Measurements from ENCODE around the gene GORASP2. TPM values are rescaled to one million over a fixed set of nuclear protein-coding genes. Genes with fewer than 3 reads are reported as not detected.
"Not testable (repeated sequence)": the region's sequence is repeated elsewhere in the genome, so short reads cannot be mapped to it uniquely, and the experiment has no call there.

GORASP2 gene
- polyA plus RNA-seq, 3 donors = 77.2 to 92.2 (median 84.6) TPM

DNA sequence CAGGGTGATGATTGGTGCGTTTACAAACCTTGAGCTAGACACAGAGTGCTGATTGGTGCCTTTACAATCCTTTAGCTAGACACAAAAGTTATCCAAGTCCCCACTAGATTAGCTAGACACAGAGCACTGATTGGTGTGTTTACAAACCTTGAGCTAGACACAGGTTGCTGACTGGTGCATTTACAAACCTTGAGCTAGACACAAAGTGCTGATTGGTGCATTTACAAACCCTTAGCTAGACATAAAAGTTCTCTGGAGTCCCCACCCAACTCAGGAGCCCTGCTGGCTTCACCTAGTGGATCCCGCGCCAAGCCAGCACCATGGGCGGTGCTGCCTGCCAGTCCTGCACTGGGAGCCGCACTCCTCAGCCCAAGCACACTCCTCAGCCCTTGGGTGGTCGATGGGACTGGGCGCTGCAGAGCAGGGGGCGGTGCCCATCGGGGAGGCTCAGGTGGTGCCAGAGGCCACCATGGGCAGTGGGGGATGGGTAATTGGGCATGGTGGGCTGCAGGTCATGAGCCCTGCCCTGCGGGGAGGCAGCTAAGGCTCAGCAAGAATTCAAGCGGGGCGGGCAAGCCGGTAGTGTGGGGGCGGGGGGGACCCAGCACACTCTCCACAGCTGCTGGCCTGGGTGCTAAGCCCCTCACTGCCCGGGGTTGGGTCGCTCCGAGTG is 13.9 kb upstream of the GORASP2 start:
- DNase-seq = not testable (repeated sequence)

DNA sequence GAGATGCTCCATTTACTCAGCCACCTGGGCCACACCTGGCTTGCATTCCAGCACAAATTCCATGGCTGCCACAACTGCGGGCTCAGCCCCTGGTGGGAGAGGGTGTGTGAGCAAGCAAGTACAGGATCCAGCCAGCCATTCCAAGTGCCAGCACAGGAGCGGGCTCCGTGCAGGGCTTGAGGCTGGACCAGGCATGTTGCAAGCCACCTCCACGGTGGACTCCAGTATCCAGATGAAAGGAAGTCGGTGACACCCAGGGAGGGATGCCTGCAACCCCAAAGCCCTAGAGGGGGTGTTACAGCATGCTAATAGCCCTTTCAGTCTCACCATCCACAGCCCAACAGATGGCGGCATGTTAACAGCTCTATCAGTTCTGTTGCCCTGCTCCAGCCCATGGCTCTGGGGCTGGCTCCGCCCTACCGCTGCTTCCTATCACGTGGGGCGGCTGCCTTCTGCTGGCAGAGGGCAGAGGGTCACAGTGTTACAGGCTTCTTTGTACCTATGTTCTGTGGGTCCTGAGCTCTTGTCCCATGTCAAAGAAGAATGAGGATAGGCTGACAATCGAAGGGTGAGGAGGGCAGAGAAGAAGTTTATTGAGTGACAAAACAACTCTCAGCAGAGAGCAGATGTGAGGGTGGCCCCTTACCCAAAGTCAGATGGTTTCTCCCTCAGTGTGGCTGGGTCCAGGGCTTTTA is 11.7 kb upstream of the GORASP2 start:
- DNase-seq = no peak

DNA sequence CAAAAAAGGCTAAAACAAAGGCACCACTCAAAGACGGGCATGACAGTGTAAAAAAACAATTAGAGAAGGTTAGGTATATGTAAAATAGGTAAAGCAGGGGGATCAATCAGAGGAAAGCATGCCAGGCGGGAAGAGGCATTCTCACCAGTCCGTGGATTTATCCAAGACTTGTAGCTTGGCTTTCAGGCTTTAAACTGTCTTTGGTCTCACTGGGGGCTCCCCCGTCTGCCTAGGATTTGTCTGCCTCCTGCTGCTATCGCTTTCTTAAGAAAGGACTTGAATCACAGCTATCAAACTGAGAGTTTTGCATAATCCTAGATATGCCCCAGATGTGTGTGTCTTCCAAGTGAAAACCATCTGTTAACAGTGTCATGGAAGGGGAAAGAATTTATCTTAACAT is 11.1 kb upstream of the GORASP2 start:
- no peak for DNase-seq

DNA sequence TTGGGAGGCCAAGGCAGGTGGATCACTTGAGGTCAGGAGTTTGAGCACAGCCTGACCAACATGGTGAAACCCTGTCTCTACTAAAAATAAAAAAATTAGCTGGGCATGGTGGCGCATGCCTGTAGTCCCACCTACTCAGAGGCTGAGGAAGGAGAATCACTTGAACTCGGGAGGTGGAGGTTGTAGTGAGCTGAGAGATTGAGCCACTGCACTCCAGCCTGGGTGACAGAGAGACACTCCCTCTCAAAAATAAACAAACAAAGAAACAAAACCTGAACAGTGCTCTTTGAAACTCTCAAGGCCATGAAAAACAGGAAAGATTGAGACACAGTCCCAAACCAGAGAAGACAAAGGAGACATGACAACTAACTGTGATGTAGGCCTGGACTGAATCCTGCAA is 7.2 kb upstream of the GORASP2 start:
- not testable (repeated sequence) for DNase-seq

DNA sequence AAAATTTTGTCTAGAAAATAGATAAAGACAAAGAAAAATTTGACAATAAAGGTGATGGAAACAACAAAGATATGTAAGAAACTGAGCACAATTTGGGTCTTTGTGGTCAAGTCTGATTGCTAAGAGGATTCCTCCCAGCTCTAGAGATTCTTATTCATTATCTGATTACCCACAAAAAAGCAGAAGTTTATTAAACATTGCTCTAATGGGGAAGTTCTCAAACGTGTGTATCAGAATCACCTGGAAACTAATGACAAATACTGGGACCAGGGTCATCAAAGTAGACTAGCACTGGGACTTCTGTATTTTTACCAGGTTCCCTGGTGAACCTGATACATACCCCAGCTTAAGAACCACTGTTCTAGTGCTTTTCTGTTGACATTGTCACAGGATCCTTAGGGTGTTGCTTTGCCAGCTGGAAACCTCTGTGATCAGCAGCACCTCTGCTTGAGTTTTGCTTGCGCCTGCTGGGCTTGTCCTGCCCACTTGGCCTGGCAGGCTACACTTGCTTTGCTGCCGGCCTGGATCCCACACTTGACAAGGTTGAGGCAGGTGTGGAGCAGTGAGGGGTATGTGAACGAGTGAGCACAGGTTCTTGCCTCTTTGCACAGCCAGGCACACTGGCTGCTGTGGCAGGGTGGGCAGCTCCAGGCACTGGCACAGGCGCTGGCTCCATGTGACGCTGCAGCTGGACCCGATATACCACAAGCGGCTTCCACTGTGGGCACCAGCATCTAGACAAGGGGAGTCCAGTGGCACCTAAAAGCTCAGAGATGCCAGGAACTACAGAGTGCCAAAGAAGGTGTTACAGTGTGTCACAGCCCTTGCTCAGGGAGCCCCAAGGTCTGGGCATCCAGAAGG is 6.2 kb upstream of the GORASP2 start:
- no peak for DNase-seq

DNA sequence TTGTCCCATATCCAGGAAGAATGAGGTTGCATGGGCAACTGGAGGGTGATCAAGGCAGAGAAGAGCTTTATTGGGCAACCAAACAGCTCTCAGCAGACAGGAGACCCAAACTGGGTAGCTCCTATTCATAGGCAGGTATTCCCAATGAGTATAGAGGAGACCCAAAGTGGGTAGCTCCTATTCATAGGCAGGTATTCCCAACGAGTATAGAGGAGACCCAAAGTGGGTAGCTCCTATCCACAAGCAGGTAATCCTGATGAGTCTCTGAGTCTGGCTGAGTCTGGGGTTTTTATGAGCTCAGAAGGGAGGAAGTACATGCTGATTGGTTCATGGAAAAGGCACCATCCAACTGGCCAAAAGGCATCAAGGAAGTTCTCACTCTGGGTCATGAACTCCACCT is 5.3 kb upstream of the GORASP2 start:
- no peak for DNase-seq

DNA sequence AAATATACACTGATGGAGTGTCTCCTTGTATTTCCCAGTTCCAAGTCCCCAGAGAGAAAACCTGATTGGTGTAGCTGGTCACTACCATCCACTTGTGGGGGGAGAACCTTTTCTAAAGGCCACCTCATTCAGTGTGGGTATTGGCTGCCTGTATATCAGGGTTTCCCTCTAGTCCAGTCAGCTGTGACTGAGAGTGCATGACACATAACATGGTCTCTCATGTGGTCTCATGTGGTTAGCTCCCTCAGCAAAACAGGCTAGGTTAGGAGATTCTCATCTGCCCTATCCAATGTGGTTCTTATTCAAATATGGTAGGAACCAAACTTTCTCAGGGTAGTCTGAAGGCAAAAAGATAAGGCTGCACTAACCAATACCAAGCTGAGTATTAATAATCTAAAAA is 4.1 kb upstream of the GORASP2 start:
- no peak for DNase-seq

DNA sequence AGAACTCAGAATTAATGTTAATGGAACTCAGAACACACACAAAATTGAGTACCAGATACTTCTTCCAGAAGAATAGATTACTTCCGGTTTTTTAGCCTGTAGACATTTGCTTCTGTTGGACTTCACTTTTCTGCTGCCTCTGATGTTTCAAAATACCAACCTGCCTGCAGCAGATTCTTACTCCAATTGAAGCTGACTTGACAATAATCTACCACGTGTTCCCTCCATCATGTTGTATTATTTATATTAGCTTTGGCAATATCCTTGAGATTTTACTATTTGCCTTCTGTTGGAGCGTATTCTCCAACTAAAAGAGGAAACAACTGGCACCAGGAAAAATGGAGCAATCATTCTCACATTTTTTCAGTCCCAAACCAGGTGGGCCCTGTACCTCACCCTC is 3.1 kb upstream of the GORASP2 start:
- DNase-seq = no peak

DNA sequence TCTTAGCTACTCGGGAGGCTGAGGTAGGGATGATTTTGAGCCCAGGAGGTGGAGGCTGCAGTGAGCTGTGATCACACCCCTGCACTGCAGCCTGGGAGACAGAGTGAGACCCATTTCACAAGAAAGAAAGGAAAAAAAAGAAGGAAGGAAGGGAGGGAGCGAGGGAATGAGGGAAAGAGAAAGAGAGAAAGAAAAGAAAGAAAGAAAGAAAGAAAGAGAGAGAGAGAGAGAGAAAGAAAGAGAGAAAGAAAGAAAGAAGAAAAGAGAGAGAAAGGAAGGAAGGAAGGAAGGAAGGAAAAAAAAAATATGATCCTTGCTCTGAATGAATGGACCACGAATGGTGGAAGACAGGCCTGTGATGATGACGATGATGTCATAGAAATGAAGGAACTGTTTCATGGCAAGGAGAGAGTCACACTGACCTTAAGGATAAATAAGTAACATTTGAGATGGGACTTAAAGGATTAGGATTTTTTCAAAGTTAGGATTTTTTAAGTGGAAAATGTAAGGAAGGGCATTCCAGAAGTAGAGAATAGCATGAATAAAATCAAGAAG is 2.2 kb upstream of the GORASP2 start:
- DNase-seq = no peak

DNA sequence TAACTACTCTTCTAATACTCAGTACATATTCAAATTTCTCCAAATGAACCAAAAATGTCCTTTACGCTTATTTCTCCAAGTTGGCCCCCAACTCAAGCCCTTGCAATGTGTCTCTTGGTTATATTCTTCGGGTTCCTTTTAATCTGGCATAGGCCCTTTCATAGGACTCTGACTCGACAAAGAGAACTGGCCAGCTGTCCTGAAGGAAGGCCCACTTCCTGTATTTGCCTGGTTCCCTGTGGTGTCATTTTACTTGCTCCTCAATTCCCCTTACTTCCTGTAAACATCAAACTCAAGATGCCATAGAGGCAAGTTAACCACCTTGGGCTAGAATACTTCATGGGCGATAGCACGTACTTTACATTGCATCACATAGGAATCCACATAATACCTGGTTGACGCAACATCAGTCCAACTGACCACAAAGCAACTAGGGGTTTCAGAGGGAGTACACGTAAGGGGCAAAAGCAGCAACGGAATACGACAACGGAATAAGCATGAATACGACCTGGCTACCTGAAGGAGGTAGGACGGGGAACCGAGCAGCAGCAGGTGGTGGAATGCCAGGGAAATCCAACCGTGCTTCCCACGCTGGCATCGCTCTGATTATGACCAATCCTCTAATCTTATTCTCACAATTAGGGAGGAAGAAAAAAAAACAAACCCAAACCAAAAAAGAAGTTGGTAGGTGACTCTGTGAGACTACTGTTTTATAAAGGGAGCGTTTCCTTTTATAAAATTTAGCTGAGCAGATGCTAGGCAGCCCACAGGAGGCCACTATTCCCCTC is 823 bp upstream of the GORASP2 start:
- DNase-seq = no peak

DNA sequence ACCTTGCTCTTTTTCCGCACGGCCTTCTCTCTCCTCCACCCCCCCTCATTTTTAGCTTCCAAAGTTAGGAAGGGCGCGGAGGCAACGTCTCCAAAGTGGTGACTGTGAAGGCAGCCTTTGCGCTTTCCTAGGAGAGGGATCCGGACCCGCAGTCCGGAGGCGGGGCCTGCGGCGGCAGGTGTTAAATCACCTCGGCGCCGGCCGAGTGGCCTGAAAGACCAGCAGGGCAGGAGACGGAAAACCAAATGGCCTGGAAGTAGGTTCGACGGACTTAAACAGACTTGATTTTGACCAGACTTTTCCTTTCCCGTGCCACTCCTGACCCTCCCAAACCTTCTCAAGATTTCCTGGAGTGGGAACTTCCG is 615 bp downstream of the GORASP2 start:
- peak; percentile 58 for DNase-seq

DNA sequence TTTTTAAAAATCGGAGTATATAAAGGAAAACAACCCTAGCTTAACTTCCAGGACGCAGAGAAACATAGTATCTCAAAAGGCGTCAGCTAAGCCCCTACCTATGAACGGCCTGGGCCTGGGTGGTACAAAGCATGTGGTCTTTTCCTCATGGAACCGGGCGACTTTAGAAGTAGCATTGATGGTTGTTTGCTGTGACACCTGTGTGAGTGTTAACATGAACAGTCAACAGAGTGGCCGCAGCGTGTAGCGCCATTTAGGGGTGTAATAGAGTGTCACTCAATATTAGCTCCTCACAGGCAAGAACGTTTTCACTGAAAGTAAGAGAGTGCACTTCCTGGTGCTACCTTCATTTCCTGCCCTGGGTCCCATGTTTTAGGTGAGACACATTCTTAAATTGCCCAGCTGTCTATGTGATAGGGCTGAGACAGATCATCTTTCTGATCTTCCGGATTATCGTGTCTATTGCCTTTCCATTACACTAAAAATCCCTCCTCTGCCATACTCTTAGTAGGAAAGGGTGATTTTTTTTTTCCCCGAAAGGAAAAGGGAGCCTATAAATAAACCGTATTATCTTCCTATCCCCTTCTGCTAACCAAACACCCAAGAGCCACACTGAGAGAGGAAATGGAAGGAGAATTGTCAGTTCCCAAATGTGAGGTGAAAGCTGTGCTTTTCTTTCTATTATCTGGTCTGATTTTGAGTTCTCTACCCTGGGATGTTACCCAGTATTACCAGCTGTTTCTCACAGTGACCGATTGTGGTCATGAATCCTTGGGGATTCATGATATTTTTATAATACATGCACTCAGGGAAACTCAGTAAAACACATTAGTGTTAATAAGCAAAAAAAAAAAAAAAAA is 1.3 kb downstream of the GORASP2 start:
- peak; percentile 29 for DNase-seq

DNA sequence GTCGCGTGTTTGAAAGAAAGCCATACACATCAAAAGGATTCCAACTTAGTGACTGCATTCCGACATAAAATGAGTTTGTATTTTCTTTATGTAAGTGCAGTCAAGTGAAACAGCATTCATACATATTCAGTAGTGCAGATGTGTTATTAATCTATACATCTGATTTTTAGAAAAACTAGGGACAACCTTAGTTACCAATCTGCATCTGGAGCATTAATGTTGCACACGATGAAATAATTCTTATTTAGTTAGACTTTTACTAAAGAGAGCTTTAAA is 1.9 kb downstream of the GORASP2 start:
- no peak for DNase-seq

DNA sequence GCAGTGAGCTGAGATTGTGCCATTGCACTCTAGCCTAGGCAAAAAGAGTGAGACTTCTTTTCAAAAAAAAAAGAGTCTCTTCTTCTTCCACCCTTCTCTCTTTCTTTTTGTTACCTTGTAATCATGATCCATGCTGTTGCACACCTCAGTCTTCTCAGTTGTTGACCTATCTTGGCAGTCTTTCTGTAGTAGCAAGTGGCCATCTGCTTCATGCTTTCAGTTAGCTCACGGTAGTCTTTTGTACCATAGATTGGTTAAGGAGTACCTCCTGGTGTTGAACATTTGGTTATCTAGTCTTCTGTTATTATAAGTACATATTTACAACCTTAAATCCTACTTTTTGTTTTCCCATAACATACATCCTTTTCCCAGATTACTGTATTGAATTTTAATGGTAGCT is 3.1 kb downstream of the GORASP2 start:
- no peak for DNase-seq

DNA sequence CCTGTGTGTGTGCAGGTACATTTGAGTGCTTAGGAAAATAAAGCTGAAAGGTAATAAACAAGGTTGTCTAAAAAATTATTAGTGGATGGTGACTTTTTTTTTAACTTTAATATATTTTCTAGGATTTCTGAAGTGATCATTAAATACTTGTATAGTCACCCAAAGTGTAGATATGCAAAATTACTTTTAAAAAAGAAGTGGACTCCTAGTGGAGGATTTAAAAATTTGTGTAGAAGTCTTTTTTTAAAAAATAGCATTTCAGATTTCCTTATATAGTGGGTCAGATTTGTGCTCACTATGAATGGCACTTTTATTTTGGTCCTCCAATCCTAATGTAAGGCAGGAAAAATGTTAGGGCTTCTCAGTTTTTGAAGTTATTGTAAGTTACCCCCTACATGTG is 3.9 kb downstream of the GORASP2 start:
- no peak for DNase-seq

DNA sequence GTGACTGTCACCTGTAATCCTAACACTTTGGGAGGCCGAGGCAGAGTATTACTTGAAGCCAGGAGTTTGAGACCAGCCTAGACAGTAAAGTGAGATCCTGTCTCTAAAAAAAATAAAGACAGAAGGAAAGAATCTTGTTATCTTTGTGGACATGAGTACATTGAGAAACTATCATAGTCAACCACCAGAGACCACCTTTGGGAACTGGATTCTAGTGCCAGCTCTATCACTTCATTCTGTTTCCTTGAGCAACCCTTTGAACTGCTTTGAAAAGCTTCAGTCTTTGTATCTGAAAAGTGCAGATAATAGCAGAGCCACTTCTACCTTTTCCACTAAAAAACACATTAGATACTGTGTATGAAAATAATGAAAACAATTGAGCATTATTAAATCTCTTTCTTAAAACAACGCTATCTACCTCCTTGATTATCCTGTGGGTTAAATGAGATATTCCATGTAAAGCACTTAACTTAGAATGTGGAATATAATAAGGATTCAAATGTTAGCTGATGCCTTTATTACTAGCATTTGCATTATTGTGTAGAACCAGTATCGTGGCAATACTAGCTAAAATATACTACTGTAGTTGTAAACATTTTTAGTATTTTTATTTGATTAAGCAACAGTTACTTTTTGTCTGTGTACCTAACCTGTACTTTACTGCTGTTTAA is 8.8 kb downstream of the GORASP2 start:
- no peak for DNase-seq

DNA sequence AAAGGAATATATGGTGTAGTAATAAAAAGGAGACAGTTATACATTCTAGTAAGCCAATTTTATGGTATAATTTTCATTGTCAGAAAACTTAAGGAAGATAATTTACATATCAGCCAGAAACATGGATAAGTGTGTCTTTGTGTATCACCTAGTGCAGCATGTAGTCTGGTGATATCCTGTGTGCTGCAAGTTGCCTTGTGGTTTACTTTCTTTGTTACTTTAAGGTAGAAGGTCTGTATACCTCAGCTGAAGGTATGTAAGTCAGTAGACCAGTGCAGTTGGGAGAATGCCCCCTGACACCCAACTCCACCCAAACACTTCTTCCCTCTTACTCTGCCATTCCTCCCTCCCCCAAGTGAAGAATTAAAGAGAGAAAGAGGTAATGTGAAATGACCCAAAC is 11.0 kb downstream of the GORASP2 start:
- no peak for DNase-seq

DNA sequence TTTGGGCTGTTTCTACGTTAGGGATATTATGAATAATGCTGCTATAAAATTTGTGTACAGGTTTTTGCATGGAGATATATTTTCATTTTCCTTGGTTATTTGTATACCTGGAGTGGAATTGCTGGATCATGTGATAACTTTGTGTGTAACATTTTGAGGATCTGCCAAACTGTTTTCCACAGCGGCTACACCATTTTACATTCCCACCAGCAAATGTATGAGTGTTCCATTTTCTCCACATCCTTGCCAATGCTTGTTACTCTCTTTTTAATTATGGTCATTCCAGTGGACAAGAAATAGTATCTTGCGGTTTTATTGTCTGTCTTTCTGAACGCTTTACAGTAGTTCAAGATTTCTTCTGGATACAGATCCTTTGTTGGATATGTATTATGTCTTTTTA is 13.6 kb downstream of the GORASP2 start:
- DNase-seq = no peak

DNA sequence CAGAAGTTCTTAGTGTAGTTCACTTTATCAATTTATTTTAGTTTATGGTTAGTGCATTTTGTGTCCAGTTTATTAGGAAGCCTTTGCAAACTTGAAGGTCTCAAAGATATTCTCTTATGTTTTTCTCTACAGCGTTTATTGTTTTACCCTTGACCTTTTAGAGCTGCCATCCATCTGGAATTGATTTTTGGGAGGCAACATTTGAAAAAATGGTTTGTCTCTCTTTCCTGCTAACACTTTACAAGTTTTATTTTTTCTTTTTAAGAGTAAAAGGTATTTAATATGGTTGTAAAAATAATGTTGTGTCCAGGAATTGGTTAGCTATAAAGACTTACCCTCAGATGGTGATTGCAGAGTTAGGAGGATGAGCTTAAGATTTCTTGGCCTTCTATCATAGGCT is 14.0 kb downstream of the GORASP2 start:
- no peak for DNase-seq

DNA sequence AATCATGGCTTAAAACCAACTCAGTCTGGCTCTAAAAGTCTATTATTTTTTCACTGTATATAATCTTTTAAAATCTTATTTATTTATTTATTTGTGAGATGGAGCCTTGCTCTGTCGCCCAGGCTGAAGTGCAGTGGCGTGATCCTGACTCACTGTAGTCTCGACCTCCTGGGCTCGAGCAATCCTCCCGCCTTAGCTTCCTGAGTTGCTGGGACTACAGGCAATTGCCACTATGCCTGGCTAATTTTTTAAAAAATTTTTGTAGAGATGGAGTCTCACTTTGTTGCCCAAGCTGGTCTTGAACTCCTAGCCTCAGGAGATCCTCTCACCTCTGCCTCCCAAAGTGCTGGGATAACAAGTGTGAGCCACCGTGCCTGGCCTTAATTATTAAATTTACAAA is 14.5 kb downstream of the GORASP2 start:
- no peak for DNase-seq

DNA sequence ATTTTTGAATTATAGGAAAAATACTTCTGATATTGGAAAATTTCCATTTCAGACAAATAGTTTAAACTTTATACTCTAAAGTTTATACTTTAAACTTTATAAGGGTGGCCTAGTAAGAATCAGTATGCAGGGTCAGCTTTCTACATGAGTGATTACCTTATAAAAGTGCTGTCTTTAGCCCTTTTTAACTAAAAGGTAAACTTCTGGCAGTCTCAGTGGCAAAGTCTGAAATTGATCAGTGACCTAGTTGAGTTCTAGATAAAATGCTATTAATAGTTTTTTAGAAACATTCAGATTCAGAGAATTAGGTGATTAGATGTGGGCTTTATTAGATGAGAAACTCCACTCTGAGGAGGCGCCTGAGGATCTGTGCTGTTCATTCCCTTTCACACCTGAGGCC is 15.5 kb downstream of the GORASP2 start:
- no peak for DNase-seq
